ENCODE results near the gene ARHGEF11. TPM values are rescaled to one million over a fixed set of nuclear protein-coding genes. Genes with fewer than 3 reads are reported as not detected.

ARHGEF11 gene
- polyA plus RNA-seq, 1 experiment = 14.8 TPM

- Histone ChIP-seq H3K27me3 (ENCODE audit: control insufficient read depth, insufficient read depth, low read length) (no peaks in the 10 kb centered on the region), H3K27ac (ENCODE audit: low read depth, low read length) (no peak overlapping the region), H3K9me3 (ENCODE audit: control insufficient read depth, insufficient read depth, low read length) (no peaks in the 10 kb centered on the region), H3K4me3 (ENCODE audit: low read depth, low read length) (peak overlapping the region; percentile 82)
- TF ChIP-seq, protein P1, sequence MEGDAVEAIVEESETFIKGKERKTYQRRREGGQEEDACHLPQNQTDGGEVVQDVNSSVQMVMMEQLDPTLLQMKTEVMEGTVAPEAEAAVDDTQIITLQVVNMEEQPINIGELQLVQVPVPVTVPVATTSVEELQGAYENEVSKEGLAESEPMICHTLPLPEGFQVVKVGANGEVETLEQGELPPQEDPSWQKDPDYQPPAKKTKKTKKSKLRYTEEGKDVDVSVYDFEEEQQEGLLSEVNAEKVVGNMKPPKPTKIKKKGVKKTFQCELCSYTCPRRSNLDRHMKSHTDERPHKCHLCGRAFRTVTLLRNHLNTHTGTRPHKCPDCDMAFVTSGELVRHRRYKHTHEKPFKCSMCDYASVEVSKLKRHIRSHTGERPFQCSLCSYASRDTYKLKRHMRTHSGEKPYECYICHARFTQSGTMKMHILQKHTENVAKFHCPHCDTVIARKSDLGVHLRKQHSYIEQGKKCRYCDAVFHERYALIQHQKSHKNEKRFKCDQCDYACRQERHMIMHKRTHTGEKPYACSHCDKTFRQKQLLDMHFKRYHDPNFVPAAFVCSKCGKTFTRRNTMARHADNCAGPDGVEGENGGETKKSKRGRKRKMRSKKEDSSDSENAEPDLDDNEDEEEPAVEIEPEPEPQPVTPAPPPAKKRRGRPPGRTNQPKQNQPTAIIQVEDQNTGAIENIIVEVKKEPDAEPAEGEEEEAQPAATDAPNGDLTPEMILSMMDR (IDR thresholded peaks at IDR 0.05; ENCODE audit: low read depth, low read length) = no peak
- ChIA-PET POLR2A (no interaction called here), CTCF (interaction anchor here (0.9 to 1.7 kb wide), 4 partner anchors 31 to 115 kb away, joined by 3 to 8 read pairs (median 4); no protein-coding TSS in a partner anchor)
- no peak for DNase-seq (ENCODE audit: low read depth, low spot score)
These were observed 1.9 kb downstream of the ARHGEF11 start for GRCh38 chr1:157043685-157044084.

- peak overlapping the region; percentile 82 for H3K4me3 ChIP-seq (ENCODE audit: low read depth, low read length)
- no peaks in the 10 kb centered on the region for H3K27me3 ChIP-seq (ENCODE audit: control insufficient read depth, insufficient read depth, low read length)
- TF ChIP-seq, protein P1 (IDR thresholded peaks at IDR 0.05; ENCODE audit: low read depth, low read length) = no peak
- POLR2A ChIA-PET = no interaction called here
- DNase-seq (ENCODE audit: low read depth, low spot score) = no peak
- CTCF ChIA-PET = no interaction called here
- no peak overlapping the region for H3K27ac ChIP-seq (ENCODE audit: low read depth, low read length)
- H3K9me3 ChIP-seq (ENCODE audit: control insufficient read depth, insufficient read depth, low read length) = no peaks in the 10 kb centered on the region
These were observed 2.7 kb downstream of the ARHGEF11 start for GRCh38 chr1:157042846-157043245.

DNA sequence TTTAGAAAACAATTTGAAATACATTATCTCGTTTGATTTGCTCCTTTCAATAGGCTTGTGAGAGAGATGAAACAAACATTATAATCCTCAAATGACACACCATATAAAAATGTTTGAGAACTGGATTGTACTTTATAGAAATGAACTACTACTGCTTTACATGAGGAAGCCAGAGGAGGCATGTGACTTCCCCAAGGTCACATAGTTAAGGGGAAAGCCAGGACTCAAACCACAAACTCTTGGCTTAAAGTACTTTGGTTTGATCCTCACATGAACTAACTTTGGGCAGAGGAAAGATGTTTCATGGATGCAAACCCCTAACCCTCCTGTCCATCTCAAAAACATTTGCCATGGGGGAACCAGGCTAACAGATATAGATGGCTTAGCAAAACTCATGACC lies 4.7 kb downstream of the ARHGEF11 start:
- DNase-seq (ENCODE audit: low read depth, low spot score) = peak; percentile 16
- ChIA-PET POLR2A (no interaction called here), CTCF (no interaction called here)
- H3K27me3 ChIP-seq (ENCODE audit: control insufficient read depth, insufficient read depth, low read length) = no peaks in the 10 kb centered on the region
- H3K4me3 ChIP-seq (ENCODE audit: low read depth, low read length) = no peak overlapping the region
- TF ChIP-seq, protein P1 (IDR thresholded peaks at IDR 0.05; ENCODE audit: low read depth, low read length) = no peak
- no peak overlapping the region for H3K27ac ChIP-seq (ENCODE audit: low read depth, low read length)
- H3K9me3 ChIP-seq (ENCODE audit: control insufficient read depth, insufficient read depth, low read length) = no peaks in the 10 kb centered on the region

DNA sequence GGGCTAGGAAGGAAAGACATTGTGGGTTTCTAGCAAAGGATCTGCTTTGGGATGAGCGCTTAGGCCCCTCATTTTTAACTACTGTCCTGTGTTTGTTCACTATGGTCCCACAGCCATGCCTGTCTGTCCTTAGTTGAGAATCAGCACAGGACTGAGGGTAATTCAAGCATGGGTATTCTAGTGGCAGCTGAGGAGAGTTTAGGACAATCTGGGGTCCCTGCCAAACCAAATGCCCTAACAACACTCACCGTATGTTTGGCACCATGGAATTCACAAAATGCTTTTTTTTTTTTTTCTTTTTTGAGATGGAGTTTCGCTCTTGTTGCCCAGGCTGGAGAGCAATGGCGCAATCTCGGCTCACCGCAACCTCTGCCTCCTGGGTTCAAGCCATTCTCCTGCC lies 10.4 kb downstream of the ARHGEF11 start:
- no peak for DNase-seq (ENCODE audit: low read depth, low spot score)
- Histone ChIP-seq H3K27ac (ENCODE audit: low read depth, low read length) (no peak overlapping the region), H3K4me3 (ENCODE audit: low read depth, low read length) (no peak overlapping the region), H3K9me3 (ENCODE audit: control insufficient read depth, insufficient read depth, low read length) (no peaks in the 10 kb centered on the region), H3K27me3 (ENCODE audit: control insufficient read depth, insufficient read depth, low read length) (no peaks in the 10 kb centered on the region)
- TF ChIP-seq, protein P1 (IDR thresholded peaks at IDR 0.05; ENCODE audit: low read depth, low read length) = no peak
- ChIA-PET CTCF (interaction anchor here (2.2 kb wide), 1 partner anchor 39 kb away, joined by 5 read pairs; no protein-coding TSS in a partner anchor), POLR2A (no interaction called here)

- no peak for DNase-seq (ENCODE audit: low read depth, low spot score)
- CTCF ChIA-PET = interaction anchor here (2.2 kb wide), 1 partner anchor 40 kb away, joined by 5 read pairs; no protein-coding TSS in a partner anchor
These were observed 11.3 kb downstream of the ARHGEF11 start for GRCh38 chr1:157034137-157034800.

More at GRCh38 chr1:157034137-157034800, 11.3 kb downstream of the ARHGEF11 start:
- POLR2A ChIA-PET = no interaction called here
- TF ChIP-seq, protein P1 (IDR thresholded peaks at IDR 0.05; ENCODE audit: low read depth, low read length) = no peak
- H3K27ac ChIP-seq (ENCODE audit: low read depth, low read length) = no peak overlapping the region
- H3K4me3 ChIP-seq (ENCODE audit: low read depth, low read length) = no peak overlapping the region
- no peaks in the 10 kb centered on the region for H3K9me3 ChIP-seq (ENCODE audit: control insufficient read depth, insufficient read depth, low read length)
- no peaks in the 10 kb centered on the region for H3K27me3 ChIP-seq (ENCODE audit: control insufficient read depth, insufficient read depth, low read length)
